Measurements from ENCODE around the gene KCNIP4. TPM values are rescaled to one million over a fixed set of nuclear protein-coding genes. Genes with fewer than 3 reads are reported as not detected.

KCNIP4 gene
- total and polyA plus RNA-seq, 2 experiments from 2014 or later: 0.14 to 0.63 TPM

GRCh38 chr4:21628116-21628670 is 320.4 kb downstream of the KCNIP4 start (continued):
- TF ChIP-seq EZH2phosphoT487 (IDR thresholded peaks at IDR 0.05; ENCODE audit: unreplicated experiment) (no peak), EZH2 (IDR thresholded peaks at IDR 0.05; ENCODE audit: low read depth, unreplicated experiment) (no peak), JUNB (IDR thresholded peaks at IDR 0.05; ENCODE audit: unreplicated experiment) (no peak), ZNF462 (CRISPR knock-in tag; IDR thresholded peaks at IDR 0.05) (no peak), CREB1 (CRISPR knock-in tag; IDR thresholded peaks at IDR 0.05; ENCODE audit: low read depth) (no peak), ZNF331 (CRISPR knock-in tag; IDR thresholded peaks at IDR 0.05; ENCODE audit: low read depth) (no peak)

DNA sequence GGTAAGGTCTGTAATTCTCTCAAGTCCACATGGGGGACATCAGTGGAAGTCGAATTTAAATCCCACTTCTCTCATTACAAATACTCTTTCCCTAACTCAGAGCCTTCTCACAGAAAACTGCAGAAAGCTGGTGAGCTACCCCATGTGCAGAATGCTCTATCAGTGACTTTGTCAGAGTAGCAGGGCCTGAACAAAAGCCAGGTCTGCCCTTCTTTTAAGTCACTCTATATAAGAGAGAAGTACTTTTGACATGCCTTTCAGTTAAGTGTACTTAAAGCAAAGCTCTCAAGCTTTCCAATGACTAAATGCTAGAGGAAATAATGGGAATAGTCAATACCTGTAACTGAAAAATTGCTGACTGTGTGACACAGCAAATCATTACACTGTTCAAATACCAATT is 323.1 kb downstream of the KCNIP4 start:
- no peak overlapping the region for H3K27ac Mint-ChIP-seq
- no peaks in the 10 kb centered on the region for H4K20me1 ChIP-seq (replicated peaks; ENCODE audit: insufficient read depth)
- no peak overlapping the region for H3K4me3 Mint-ChIP-seq
- no peaks in the 10 kb centered on the region for H3K79me2 ChIP-seq (replicated peaks; ENCODE audit: insufficient read depth)
- H3K27me3 Mint-ChIP-seq (ENCODE audit: insufficient read depth, low read depth, poor library complexity): no peaks in the 10 kb centered on the region
- H3K27ac ChIP-seq (ENCODE audit: low read depth): no peak overlapping the region
- no peak for DNase-seq (ENCODE audit: low spot score)
- H3K4me2 ChIP-seq: no peak overlapping the region
- H3K4me1 ChIP-seq (ENCODE audit: insufficient read depth): 0 out of 2 replicates have a peak, but pooled peaks cover 6% of the 10 kb centered on the region
- H3K36me3 ChIP-seq (ENCODE audit: insufficient read depth): no peaks in the 10 kb centered on the region
- H2AFZ ChIP-seq: no peak overlapping the region
- no peaks in the 10 kb centered on the region for H3K9me2 ChIP-seq (ENCODE audit: insufficient read depth)
- no peak overlapping the region for H3K4me3 ChIP-seq
- H3F3A ChIP-seq (replicated peaks; ENCODE audit: low read depth): no peaks in the 10 kb centered on the region
- H3K4me1 Mint-ChIP-seq: peaks cover 9% of the 10 kb centered on the region; the same call in 2 of the 3 replicates
- no peaks in the 10 kb centered on the region for H3K36me3 Mint-ChIP-seq (ENCODE audit: low read depth)
- ATAC-seq: no peak
- H3K9me3 Mint-ChIP-seq: no peaks in the 10 kb centered on the region
- H3K27me3 ChIP-seq (ENCODE audit: insufficient read depth): no peaks in the 10 kb centered on the region
- TF ChIP-seq NANOG (IDR thresholded peaks at IDR 0.05; ENCODE audit: borderline replicate concordance): no peak
- TF ChIP-seq POLR2AphosphoS5 (IDR thresholded peaks at IDR 0.05; ENCODE audit: low read depth): no peak
- TF ChIP-seq, protein P1, sequence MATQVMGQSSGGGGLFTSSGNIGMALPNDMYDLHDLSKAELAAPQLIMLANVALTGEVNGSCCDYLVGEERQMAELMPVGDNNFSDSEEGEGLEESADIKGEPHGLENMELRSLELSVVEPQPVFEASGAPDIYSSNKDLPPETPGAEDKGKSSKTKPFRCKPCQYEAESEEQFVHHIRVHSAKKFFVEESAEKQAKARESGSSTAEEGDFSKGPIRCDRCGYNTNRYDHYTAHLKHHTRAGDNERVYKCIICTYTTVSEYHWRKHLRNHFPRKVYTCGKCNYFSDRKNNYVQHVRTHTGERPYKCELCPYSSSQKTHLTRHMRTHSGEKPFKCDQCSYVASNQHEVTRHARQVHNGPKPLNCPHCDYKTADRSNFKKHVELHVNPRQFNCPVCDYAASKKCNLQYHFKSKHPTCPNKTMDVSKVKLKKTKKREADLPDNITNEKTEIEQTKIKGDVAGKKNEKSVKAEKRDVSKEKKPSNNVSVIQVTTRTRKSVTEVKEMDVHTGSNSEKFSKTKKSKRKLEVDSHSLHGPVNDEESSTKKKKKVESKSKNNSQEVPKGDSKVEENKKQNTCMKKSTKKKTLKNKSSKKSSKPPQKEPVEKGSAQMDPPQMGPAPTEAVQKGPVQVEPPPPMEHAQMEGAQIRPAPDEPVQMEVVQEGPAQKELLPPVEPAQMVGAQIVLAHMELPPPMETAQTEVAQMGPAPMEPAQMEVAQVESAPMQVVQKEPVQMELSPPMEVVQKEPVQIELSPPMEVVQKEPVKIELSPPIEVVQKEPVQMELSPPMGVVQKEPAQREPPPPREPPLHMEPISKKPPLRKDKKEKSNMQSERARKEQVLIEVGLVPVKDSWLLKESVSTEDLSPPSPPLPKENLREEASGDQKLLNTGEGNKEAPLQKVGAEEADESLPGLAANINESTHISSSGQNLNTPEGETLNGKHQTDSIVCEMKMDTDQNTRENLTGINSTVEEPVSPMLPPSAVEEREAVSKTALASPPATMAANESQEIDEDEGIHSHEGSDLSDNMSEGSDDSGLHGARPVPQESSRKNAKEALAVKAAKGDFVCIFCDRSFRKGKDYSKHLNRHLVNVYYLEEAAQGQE (IDR thresholded peaks at IDR 0.05; ENCODE audit: unreplicated experiment): no peak
- no peak for TF ChIP-seq JUNB (IDR thresholded peaks at IDR 0.05; ENCODE audit: unreplicated experiment)
- TF ChIP-seq EZH2phosphoT487 (IDR thresholded peaks at IDR 0.05; ENCODE audit: unreplicated experiment): no peak
- TF ChIP-seq CREB1 (CRISPR knock-in tag; IDR thresholded peaks at IDR 0.05; ENCODE audit: low read depth): no peak
- no peak for TF ChIP-seq ZNF114 (CRISPR knock-in tag; IDR thresholded peaks at IDR 0.05)
- TF ChIP-seq, protein P2, sequence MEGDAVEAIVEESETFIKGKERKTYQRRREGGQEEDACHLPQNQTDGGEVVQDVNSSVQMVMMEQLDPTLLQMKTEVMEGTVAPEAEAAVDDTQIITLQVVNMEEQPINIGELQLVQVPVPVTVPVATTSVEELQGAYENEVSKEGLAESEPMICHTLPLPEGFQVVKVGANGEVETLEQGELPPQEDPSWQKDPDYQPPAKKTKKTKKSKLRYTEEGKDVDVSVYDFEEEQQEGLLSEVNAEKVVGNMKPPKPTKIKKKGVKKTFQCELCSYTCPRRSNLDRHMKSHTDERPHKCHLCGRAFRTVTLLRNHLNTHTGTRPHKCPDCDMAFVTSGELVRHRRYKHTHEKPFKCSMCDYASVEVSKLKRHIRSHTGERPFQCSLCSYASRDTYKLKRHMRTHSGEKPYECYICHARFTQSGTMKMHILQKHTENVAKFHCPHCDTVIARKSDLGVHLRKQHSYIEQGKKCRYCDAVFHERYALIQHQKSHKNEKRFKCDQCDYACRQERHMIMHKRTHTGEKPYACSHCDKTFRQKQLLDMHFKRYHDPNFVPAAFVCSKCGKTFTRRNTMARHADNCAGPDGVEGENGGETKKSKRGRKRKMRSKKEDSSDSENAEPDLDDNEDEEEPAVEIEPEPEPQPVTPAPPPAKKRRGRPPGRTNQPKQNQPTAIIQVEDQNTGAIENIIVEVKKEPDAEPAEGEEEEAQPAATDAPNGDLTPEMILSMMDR (conservative IDR thresholded peaks at IDR 0.05; ENCODE audit: low read depth in 2 of 2): no peak
